GM18520 (cell line): ENCODE measurements around the gene PHF2.

Source experiments
- ATAC-seq: cut with Tn5 transposase; IDR thresholded peaks from one replicate; pipeline ENCODE4 v1.9.1; 2021; ENCODE audit not compliant: unreplicated experiment

The PHF2 gene

DNA sequence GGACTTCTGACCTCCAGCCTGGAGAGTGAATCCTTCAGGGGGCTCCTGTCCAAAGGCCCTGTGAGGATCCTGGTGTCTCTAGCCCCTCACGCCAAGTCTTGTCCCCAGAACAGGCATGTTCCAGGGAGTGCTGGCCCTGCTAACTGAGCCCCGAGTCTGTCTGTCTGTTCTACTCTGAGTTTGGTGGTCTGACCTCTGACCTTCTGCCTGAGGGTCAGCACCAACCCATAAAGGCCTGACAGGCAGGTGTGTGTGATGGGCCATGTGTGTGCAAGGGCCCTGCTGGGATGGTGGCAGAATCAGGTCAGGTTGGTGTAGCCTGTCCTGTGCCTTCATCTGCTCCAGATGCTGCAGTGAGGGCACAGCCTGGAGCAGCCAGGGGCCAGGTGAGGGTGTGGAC lies 46.3 kb downstream of the PHF2 start:
- ATAC-seq: no peak

DNA sequence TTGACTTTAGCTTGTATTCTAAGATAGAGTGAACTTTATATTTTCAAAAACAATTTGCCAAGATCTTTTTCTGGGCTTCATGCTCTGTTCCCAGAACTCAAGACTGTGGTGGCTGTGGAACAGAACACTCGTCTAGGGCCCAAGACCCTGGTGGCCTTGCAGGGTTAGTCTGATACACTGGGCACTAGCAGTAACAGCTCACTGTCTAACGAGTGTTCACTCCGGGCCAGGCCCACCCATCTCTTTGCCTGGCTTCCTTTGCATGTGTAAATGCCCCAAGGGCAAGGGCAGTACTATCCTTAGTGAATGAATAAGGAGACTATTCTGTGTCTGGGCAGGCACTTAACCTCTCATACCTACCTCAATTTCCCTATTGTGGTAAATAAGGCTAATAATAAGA lies 47.4 kb downstream of the PHF2 start:
- no peak for ATAC-seq

DNA sequence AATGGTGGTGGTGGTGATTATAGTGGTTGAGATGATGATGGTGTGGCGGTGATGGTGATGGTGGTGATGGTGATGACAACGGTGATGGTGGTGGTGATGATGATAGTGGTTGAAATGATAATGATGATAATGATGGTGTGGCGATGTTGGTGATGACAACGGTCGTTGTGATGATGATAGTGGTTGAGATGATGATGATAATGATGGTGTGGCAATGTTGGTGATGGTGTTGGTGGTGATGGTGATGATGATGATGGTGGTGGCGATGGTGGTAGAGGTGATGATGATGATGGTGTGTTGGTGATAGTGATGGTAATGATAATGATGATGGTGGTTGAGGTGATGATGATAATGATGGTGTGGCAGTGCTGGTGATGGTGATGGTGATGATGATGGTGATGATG lies 48.0 kb downstream of the PHF2 start:
- no peak for ATAC-seq

DNA sequence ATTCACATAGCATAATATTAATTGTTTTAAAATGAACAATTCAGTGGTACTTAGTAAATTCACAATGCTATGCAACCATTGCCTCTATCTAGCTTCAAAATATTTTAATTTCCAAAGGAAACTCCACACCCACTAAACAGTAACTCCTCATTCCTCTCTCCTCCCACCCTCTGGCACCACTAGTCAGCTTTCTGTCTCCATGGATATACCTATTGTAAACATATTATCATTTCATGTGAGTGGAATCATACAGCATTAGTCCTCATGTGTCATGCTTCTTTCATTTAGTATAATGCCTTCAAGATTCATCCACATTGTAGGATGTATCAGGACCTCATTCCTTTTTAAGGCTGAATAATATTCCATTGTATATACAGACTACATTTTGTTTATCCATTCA lies 48.6 kb downstream of the PHF2 start:
- ATAC-seq: no peak

DNA sequence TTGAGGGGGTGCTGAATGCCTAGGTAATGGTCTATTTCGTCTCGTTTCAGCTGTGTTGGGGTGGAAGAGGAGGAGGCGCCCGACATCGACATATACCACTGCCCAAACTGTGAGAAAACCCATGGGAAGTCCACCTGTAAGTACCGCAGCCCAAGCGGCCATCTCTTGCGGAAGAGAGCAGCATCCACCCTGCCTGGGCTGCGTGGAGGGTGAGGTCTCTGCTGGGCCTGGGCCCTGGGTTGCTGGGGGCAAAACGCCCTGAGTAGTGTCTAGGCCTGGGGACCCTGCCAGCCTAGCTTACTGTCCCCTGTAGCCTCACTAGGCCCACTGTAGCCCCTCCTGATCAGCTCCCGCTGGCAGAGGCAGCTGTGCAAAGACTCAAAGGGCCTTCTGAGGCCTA lies 53.5 kb downstream of the PHF2 start:
- no peak for ATAC-seq

DNA sequence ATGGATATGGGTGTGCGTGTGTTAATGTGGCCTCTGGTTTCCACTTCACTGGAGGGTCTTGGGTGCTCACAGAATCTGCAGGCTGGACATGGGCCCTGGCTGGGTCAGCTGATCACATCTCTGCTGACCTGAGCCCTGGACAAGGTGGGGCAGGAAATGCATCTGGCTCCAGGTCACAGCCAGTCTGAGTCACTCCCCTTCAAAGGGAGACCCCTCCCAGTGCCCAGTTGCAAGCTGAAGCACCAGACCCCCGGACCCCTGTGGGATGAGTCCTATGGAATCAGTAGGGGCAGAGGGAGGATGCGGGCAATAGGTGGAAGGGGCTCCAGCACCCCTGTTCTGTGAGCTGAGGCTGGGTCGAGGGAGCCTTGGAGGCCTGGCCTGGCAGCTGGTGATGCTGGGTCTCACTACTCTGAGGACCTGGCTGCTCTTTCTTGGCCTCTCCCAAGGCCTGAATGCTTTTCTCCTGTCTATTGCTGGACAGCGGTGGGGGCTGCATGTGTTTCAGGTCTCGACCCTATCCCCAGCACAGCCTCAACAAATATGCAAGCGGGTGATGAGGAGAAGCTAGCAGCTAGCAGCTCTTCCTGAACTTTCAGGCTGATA lies 54.5 kb downstream of the PHF2 start:
- ATAC-seq: no peak

DNA sequence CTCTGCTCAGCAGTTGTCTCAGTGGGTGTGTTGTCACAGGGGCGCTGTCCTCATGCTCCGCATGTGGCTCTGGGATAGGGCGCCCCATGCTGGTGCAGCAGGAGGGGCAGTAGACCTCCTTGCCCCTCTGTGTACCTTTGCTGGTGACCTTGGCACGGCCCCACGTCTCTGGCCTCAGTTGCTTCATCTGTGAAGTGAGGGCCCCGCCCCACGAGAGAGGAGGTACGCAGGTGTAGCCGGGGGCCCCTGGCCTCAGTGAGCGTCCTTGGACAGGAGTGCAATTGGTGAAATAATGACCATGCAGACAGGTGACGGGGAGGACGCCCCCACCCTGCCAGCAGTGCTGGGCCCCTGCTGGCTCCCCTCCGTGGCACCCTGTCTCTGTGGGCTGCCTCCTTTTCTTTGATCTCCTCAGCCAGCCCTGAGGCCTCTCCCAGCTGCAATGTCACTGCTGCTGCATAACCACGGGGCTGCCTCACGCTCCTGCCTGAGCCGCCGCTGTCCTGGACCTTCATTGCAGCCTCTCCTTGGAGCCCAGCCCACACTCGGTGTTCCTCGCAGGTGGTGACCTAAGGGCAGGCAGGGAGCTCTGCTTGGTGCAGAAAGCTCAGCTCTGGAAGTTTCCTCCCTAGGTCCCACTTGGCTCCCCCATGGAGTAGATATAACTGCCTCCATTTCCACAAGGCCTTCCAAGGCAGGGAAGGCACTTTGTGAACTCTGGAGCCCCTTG lies 57.3 kb downstream of the PHF2 start:
- ATAC-seq: no peak

DNA sequence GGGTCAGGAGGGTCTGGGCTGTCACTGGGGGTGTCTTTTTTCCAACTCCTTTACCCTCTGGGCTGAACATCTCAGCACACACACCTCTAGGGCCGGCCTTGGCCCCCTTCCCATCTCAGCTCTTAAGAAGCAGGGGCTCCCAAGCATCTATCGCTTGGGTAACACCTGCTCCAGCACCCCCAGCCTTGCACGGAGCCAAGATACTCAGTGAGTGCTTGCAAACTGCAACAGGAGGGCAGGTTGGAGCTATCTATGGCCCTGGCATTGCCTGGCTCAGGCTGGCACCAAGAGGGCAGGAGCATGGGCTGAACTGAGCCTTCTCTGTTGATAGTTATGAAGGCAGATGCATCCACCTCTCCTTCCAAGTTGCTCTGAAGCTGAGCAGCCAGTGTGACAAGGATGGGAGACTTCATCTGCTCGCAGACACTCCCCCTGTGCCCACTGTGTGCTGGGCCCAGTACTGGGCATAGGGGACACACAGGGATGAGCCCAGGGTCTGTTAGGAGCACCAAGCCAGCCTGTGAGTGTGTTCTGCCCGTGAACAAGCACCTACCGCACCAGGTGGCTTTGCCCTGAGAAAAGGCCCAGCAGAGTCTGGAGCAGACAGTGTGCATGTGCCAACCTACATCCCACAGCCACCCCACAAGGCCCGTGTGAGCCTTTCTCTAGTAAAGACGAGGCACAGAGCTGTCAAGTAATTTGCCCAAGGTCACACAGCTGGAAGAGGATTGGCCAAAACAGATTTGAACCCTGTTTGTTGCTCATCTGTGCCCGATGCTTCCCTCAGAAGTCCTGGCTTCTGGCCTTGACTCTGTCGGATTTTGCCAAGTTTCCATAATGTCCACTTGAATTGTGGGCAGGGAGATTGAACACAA lies 58.2 kb downstream of the PHF2 start:
- no peak for ATAC-seq

DNA sequence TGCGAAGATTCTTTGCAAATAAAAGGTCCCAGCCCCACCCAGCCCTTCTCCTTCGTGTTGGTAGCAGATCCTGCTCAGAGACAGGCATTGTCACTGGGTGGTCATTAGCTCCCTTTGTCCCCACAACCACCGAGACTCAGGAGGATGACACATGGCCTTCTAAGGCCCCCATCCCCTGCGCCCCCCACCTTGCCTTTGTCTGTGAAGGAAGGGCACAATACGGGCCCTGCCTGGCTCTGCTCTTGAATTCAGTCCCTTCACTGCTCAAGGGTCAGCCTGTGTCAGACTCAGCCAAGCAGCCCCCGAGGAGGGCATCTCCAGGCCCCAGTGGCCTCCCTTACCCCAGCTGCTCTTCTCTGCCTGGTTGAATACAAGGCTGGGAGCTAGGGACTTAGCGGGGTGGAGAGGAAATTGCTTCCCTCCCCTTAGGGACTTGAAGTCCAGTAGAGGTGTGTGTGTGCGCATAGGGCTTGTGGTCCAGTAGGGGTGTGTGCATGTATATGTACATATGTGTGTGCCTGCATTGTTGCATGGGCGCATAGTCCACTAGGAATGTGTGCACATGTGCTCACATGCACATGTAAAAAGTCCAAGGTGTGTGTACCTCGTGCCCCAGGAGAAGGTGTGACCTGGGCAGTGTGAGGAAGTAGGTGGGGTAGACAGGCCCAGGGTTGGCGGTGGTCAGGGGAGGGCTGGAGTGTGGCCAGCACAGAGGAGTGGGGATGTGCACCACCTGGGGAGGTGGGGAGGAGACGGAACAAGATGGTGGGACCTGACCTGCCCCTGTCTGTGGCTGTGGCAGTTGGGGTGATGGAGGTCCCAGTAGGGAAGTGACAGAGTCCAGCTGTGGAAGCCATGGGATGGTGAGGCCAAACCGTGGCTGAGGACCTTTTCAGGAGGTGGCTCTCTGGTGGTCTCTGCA lies 59.1 kb downstream of the PHF2 start:
- ATAC-seq: no peak

DNA sequence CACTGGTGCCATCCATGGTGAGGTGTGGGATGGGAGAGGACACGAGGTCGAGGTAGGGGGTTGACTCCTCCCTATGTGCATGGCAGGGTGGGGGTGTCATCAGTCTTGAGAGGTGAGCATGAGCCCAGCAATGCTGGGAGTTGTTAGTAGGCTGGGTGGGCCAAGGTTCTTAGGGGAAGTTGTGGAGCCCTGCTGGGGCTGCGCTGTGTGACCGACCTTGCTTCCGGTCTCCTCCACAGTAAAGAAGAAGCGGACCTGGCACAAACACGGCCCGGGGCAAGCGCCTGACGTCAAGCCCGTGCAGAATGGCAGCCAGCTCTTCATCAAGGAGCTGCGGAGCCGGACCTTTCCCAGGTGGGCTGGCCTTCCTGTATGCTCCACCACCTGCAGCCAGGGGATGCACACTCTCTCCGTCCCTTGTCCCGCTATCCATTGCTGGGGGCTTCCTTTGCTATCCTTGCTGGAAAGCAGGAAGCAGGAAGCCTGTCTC lies 59.8 kb downstream of the PHF2 start:
- no peak for ATAC-seq

DNA sequence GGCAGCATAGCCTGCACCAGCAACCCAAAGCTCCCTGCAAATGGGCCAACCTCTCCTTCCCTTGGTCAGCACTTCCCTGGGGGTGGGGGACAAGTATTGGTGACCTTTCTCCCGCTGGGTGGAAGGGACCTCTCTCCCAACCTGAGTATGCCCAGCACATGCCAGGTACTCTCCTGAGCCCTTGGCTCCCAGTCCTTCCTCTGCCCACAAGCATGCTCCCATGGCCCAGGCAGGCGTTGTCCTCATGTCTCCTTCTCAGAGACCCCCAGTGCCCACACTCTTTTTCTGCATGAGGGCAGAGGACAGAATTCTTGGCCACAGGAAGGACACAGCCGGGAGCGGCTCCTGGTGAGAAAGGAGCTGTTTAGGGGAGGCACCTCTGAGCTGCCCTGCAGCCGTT lies 60.3 kb downstream of the PHF2 start:
- ATAC-seq: no peak

DNA sequence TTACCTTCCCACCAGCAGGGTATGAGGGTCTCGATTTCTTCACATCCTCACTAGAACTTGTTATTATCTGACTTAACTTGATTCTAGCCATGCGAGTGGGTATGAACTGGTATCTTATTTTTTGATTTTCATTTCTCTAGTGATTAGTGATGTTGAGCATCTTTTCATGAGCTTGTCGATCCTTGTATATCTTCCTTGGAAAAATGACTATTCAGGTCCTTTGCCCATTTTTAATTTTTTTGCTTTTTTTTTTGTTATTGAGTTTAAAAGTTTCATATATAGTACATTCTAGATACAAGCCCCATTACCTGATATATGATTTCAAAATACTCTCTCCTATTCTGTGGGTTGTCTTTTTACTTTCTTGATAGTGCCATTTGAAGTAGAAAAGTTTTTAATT lies 61.5 kb downstream of the PHF2 start:
- no peak for ATAC-seq

DNA sequence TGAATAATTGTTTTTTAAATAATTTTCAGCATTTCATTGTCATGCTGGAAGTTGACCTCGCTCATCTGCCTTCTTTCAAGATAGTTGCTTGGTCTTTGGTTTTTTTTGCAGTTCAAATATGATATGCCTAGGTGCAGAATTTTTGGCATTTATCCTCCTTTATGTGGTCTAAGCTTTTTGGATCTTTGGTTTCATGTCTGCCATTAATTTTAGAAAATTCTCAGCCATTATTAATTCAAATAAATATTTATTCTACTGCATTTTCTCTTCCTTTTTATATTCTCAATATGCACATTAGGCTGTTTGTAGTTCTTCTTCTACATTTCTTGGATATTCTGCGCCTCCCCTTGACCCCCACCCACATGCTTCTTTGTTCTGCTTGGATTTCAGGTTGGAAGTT lies 63.6 kb downstream of the PHF2 start:
- ATAC-seq: no peak

DNA sequence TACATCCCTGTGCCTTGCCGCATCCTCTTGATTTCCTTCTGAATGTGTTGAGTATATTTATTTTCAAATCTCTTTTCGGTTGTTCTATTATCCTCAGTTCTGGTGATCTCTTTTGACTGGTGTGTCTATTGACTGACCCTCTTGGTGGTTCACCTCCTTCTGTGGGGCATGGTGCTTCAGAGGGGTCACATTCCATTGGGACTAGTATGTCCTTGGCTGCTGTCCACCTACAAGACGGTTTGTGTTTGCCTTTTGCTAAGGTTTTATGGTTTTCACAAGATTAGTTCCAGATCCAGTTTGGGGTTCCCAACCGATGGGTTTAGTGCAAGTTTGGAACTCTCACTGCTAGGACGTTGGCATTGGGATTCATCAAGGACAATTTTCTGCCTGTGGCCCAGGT lies 66.6 kb downstream of the PHF2 start:
- no peak for ATAC-seq

DNA sequence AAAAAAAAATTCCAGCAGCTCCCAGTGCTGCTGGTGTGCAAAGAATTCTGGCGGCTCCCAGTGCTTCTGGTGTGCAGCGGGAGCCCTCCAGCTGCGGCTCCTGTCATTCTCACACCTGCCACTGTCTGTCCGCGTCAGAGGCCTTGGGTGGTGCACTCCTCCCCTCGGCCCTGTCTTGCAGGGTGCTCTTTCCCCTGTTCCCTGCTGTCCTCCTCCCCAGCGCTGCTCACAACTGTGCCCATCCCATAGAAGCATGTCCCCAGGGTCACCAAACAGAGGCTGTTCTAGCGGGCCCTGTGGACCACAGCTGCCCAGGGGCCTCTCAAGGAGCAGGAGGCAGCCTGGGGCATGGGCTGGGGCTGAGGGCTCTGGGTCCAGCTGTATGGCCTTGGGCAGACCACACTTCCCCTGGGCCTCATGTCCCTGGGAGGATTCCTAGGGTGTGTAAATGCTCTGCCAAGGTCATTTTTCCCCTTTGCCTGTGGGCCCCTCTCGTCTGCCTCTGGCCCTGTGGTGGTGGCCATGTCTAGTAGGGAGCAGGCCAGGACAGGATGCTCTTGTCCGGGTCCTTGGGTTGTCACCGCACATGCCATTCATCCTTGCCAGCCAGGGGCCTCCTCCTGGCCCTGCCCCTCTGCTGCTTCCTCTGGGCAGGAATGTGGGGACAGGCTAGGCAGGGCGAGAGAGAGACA lies 68.2 kb downstream of the PHF2 start:
- ATAC-seq: no peak

DNA sequence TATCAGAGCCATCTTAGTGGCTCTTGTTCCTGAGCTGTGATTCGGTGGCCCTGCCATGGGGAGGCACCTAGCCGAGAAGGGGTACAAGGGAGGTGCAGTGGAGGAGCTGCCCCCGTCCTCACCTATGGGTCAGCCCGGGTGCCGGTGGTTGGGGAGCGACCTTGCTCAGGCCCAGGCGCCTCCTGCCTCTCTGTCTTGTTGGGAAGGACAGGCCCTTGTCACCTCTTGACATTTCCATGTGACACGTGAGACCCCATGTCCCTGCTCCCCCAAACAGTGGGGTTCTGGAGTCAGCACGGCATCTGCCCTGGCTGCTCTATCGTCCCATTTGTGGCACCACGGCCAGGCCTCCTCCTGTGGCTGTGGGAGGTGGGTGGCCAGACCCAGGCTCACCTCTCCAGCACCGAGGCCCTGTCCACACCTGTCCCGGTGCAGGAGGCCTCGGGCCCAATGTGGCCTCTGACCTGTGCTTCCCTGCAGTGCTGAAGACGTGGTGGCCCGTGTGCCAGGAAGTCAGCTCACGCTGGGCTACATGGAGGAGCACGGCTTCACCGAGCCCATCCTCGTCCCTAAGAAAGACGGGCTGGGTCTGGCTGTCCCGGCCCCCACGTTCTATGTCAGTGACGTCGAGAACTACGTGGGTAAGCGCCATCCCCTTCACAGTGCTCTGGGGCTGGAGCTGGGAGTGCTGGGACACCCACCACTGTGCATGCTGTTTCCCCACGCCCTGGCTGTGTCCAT lies 68.9 kb downstream of the PHF2 start:
- ATAC-seq: no peak

DNA sequence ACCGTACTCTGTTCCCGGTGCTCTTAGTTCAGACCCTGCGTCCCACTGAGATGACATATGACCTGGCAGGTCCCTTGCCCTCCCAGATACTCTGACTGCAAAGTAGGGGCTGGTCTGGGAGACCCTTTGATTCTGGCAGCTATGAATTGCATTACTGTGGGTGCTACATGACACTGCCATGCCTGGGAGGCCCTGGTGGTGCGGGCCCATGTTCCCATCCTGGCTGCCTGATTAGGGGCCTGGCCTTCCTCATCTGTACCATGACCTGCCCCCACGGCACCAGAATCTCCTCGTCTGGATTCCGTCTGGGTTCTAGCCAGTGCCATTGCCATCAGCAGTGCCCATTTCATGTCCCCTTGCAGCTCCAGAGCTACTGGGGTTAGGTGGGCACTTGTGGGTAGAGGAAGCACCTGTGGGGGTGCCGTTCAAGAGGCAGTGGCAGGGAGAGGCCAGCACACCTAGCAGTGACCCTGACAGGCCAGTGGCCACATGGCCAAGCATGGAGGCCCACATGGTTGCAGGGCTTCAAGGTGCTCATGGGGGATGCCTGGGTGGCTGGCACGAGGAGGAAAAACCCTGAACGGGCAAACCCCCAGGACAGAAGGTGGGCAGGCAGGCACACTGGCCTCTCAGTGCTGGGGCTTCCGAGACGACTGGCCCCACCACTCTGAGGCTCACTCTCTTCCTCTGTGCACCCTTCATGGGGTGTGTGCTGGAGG lies 69.7 kb downstream of the PHF2 start:
- ATAC-seq: no peak

DNA sequence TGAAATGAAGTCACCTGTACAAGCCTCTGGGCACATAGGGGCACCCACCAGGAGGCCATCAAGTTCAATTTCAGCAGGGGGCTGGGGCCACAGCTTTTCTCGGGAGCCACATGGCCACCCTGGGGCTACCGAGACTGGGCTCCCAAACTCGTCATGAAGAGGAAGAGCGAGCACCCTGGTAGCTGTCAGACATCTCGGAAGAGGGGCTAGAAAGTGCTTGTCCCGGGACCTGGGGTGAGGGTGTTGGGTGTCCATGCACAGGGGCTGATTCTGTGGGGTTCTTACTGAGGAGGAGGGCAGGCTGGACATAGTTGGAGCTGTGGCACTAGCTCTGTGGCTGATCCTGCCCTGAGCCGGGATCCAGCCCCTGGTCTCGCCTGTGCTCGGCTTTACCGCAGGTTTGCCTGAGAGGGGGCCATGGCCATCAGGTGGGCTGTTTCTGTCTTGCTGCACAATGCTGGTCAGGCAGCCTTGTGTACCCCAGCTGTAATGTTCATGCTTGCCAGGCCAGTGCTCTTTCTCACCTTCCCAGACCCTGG lies 70.3 kb downstream of the PHF2 start:
- no peak for ATAC-seq

DNA sequence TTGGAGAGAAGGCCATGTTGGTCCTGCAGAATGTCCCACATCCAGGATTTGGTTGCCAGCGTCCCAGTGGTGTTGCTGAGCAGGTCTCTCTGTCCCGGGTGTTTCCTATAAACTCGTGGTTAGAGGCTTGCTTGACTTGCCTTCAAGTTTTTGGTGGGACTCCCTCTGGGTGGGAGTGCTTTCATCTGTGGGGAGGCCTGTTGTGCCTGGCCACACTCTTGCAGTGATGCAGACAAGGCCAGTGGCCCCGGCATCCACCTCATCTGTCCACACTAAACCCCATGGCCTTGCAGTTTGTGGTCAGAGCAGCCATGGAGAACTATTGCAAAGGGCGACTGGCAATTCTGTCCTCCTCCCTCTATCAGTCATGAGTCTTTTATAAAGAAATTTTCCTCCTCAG lies 71.8 kb downstream of the PHF2 start:
- ATAC-seq: no peak
